ENCODE results near the gene ITGB7.

Gene ITGB7

DNA sequence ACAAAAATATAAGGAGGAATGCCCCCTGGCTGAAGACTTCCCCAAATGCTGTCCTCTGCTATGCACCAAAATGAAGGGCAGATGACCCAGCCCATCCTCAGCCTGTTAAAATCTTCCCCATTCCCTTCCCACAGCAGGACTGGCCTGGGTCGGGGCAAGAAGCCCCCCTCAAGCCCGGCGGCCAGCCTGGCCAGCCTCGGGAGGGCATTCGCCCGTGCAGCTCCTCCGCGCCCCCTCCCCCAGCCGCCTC lies 24.5 kb upstream of the ITGB7 start:
- in situ Hi-C loops (cut with MboI; ENCODE audit: low sequenced_read_pairs), result no loop called here

DNA sequence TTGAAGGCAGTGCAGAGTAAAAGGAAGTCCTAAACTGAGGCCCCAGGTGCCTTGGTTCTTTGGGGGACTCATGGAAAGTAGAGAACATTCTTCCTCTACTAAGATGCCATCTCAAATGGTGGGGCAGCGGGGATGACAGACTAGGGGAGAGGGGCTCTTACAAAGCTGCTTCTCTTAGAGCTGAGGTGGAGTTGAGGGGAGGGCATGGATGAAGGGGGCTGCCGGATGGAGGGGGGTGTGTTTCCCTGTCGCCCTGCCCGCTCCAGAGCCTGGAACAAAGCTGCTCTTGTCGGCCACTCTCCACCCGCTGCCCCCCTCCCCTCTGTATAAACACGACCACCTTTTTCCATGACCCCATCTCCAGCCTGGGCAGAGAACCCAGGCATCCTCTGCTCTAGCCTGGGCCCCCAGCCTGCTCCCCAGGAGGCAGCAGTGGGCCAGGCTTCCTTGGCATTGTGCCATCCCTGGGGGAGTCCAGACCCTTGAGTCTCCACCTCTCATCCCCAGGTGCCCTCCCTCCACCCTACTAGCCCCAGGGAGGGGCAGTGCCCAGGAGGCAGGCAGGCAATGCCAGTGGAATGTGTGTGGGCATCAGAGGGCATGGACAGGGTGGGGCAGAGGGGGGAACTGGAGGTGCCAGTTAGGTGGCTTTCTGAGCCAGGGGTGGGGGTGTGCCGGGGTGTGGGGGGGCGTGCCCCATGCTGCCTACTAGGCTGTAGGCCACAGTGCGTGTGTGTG lies 23.2 kb upstream of the ITGB7 start:
- in situ Hi-C loops (cut with MboI; ENCODE audit: low sequenced_read_pairs), result no loop called here

GRCh38 chr12:53229454-53229853 lies 22.4 kb upstream of the ITGB7 start:
- in situ Hi-C loops (cut with MboI; ENCODE audit: low sequenced_read_pairs), result no loop called here

GRCh38 chr12:53227836-53228235 lies 20.8 kb upstream of the ITGB7 start:
- in situ Hi-C loops (cut with MboI; ENCODE audit: low sequenced_read_pairs), result no loop called here

DNA sequence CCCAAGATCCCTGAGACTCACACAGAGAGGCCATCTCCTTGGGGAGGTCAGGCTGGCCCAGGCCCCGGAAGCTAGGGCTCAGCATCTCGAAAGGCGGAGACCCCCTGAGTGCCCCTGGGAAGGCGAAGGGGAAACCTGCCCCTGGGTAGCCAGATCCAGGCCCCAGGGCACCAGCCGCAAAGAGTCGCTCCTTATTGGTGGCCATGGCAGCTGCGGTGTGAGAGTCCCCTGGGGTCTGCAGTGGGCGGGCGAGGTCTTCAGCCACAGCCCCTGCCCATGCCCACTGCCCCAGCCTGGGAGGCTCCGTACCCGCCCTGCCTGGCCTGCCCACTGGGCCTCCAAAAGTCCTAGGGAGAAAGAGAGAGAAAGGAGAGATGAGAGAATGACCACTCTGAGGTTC lies 20.3 kb upstream of the ITGB7 start:
- in situ Hi-C loops (cut with MboI; ENCODE audit: low sequenced_read_pairs), result no loop called here

- in situ Hi-C loops (cut with MboI; ENCODE audit: low sequenced_read_pairs), result no loop called here
These were observed 19.8 kb upstream of the ITGB7 start for GRCh38 chr12:53226815-53227214.

DNA sequence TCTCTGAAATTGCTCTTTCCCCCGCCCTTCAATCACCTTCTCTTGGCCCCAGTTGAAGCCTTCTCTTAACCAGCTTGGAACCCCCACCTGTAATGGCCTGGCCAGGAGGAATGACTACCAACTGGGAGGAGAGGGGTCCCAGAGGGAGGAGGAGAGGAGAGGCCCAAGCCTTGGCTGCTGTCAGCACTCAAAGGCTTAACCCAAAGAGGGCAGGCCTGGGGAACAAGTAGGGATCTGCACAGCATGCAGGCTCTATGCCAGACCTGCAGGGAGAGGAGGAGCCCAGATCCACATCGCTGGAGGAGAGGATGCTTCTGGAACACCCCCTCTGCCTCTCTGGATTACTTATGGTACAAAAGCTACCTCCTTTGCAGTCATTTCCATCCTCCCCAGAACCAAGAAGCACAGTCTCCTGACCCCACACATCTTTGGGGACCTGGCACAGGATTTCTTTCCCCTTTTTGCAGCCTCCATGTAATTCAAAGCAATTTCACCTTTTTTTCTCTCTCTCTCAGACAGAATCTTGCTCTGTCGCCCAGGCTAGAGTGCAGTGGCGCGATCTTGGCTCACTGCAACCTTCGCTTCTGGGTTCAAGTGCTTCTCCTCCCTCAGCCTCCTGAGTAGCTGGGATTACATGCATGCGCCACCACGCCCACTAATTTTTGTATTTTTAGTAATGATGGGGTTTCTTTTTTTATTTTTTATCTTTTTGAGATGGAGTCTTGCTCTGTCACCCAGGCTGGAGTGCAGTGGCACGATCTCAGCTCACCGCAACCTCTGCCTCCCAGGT lies 18.8 kb upstream of the ITGB7 start:
- in situ Hi-C loops (cut with MboI; ENCODE audit: low sequenced_read_pairs), result no loop called here

- in situ Hi-C loops (cut with MboI; ENCODE audit: low sequenced_read_pairs), result no loop called here
These were observed 18.0 kb upstream of the ITGB7 start for GRCh38 chr12:53224897-53225634.

- in situ Hi-C loops (cut with MboI; ENCODE audit: low sequenced_read_pairs), result no loop called here
These were observed 17.2 kb upstream of the ITGB7 start for GRCh38 chr12:53224061-53224896.

- in situ Hi-C loops (cut with MboI; ENCODE audit: low sequenced_read_pairs), result no loop called here
These were observed 16.5 kb upstream of the ITGB7 start for GRCh38 chr12:53223389-53224060.

DNA sequence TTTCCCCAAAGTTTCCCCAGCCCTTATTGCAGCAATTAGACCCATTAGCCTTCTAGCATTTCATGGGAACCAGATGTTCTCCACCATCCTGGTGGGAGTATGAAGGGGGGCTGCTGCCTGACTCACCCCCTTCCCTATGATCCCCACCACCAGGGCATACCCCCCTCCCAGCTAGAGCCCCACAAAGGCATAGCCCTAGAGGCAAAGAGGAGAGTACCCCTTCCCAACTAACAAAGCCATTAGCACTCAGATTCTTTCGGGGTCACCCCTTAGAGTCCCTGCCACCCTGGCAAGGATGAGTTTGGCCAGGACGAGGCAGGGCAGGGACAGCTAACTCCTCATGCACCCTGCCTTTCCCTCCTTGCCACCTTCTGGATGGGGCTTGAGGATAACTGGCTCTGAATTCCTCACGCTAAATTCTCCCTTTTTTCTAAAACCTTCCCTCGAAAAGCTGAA lies 15.8 kb upstream of the ITGB7 start:
- in situ Hi-C loops (cut with MboI; ENCODE audit: low sequenced_read_pairs), result no loop called here

DNA sequence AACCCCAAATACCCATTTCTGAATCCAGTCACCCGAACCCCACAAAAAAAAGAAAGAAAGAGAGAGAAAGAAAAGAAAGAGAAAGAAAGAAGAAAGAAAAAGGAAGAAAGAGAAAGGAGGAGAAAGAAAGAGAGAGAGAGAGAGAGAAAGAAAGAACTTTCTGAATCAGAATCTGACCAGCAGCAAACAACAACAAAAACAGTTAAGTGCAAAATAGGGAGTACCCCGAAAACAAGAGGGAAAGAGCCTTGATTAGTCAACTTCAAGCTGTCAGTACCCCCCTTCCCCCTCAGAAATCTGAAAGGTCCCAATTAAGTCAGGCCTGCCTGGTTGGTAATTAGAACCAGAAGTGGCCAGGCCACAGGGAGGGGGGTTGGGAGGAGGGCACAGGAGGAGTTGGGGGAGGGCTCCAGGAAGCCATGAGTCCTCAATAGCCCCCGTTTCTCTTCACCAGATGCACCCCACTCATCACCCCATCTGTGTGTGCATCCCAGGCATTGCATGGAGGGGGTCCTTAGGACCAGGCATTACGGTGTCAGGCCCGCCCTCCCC lies 15.2 kb upstream of the ITGB7 start:
- in situ Hi-C loops (cut with MboI; ENCODE audit: low sequenced_read_pairs), result no loop called here

DNA sequence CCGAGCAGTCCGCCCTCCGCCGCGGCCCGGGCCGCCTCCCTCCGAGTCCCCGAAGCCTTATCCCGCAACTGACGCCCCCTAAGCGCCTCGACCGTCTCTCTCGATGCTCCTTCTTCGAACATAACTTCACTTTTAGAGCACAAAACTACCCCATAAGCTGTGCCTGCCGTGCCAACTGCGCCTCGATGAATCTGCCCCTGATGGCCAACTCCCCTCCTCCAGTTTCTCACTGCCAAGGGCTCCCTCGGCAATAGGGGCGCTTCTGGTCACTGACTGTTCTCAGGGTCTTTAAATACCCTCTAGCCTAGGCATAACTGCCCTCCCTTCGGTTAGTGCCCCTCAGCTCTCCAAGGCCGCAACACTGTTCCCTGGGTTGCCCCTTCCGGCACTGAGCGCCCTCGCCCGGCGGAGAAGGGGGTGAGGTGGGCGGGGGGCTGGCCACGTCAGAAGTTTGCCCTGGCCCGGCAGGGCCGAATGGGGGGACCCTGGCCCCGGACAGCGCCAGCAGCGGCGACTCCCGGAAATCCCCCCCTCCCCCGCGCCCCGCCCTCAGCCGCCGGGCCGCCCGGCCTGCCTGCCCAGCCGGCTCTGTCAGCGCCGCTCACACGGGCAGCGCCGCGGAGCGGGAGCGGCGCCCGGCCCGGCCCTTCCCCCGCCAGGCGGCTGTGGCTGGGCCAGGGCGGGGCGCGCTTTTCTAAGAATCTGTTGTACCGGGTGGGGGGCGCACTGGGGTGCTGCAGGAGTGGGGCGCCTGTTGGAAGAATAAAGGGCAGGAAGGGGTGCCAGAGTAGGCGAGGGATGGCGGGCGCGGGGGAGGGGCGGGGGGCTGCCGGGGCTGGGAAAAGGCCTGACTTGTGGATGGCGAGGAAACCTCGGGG lies 14.4 kb upstream of the ITGB7 start:
- in situ Hi-C loops (cut with MboI; ENCODE audit: low sequenced_read_pairs), result no loop called here

GRCh38 chr12:53220694-53221202 lies 13.7 kb upstream of the ITGB7 start:
- in situ Hi-C loops (cut with MboI; ENCODE audit: low sequenced_read_pairs), result no loop called here

DNA sequence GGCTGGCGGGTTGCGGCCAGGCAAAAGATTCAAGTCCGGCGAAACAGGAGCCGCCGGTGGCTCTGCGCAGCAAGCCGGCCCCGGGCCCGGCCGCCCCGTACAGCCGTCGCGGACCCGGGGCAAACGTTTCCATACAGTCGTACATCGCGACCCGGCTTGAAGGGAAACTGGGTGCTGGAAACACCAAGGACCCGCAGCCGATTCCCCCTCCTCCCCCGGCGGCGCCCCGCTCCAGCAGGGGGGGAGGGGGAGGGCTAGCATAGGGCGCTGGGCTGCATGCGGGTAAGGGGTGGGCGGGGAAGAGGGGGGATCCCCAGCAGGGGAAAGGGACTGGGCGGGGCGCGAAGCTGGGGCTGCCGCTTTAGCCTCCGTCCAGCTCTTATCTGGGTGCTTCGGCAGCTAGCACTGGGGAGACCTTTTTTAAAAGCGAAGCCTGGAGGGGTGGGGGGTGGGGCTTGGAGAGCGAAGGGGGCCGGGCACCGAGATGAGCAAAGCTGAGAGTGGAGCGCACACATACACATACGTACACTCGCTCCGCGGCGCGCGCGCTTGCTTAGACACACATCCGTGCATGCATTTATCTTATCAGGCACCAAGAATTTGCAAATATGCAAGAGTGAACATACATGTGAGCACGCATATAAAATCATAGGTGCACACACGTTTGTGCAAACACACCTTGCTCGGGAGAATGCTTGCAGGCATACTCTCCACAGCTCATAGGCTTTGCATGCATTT lies 13.1 kb upstream of the ITGB7 start:
- in situ Hi-C loops (cut with MboI; ENCODE audit: low sequenced_read_pairs), result no loop called here

GRCh38 chr12:53219292-53219955 lies 12.4 kb upstream of the ITGB7 start:
- in situ Hi-C loops (cut with MboI; ENCODE audit: low sequenced_read_pairs), result no loop called here

- in situ Hi-C loops (cut with MboI; ENCODE audit: low sequenced_read_pairs), result no loop called here
These were observed 11.7 kb upstream of the ITGB7 start for GRCh38 chr12:53218551-53219291.

Data from HL-60/S4 (cell line).